ENCODE data around the gene HBEGF. TPM values are rescaled to one million over a fixed set of nuclear protein-coding genes. Genes with fewer than 3 reads are reported as not detected.

The HBEGF gene
- total RNA-seq, 2 donors from 2014 or later: 1.4 to 2.1 TPM

- Histone ChIP-seq H3K36me3 (ENCODE audit: control insufficient read depth, insufficient read depth, low read length) (no peaks in the 10 kb centered on the region), H3K9me3 (ENCODE audit: control insufficient read depth, low read length) (no peaks in the 10 kb centered on the region), H3K4me3 (ENCODE audit: low read length) (no peak overlapping the region), H3K4me1 (ENCODE audit: control insufficient read depth, insufficient read depth, low read length) (peaks cover 6% of the 10 kb centered on the region), H3K27me3 (ENCODE audit: control insufficient read depth, insufficient read depth, low read length, poor library complexity, severe bottlenecking) (no peaks in the 10 kb centered on the region), H3K27ac (ENCODE audit: low read depth, low read length) (no peak overlapping the region), H3K9ac (ENCODE audit: extremely low read depth, low read length, poor library complexity, severe bottlenecking) (no peak overlapping the region)
- no peaks in the 10 kb centered on the region for H3K36me3 Mint-ChIP-seq (ENCODE audit: low read depth)
- WGBS, 2 experiments (ENCODE audit: insufficient coverage in 1 of 2, insufficient read length in 1 of 2): 88 to 94% methylated on average over 5 to 7 of the region's 7 CpGs
- H3K27ac Mint-ChIP-seq: no peak overlapping the region
- H3K4me3 Mint-ChIP-seq: no peak overlapping the region
- H3K4me1 Mint-ChIP-seq: peaks cover 21% of the 10 kb centered on the region
- no peaks in the 10 kb centered on the region for H3K27me3 Mint-ChIP-seq (ENCODE audit: insufficient read depth)
- H3K9me3 Mint-ChIP-seq: no peaks in the 10 kb centered on the region
- no peak for DNase-seq
- TF ChIP-seq CTCF (conservative IDR thresholded peaks at IDR 0.05): no peak
Measured at GRCh38 chr5:140312791-140313189, 33.6 kb downstream of the HBEGF start.

- no peak overlapping the region for H3K9ac ChIP-seq (ENCODE audit: extremely low read depth, low read length, poor library complexity, severe bottlenecking)
Measured at GRCh38 chr5:140312067-140312790, 34.2 kb downstream of the HBEGF start.

GRCh38 chr5:140311011-140311467 is 35.4 kb downstream of the HBEGF start:
- Mint-ChIP-seq H3K9me3 (no peaks in the 10 kb centered on the region), H3K4me1 (peaks cover 18% of the 10 kb centered on the region), H3K27ac (no peak overlapping the region), H3K4me3 (no peak overlapping the region), H3K27me3 (ENCODE audit: insufficient read depth) (peaks cover 3% of the 10 kb centered on the region), H3K36me3 (ENCODE audit: low read depth) (no peaks in the 10 kb centered on the region)
- no peaks in the 10 kb centered on the region for H3K36me3 ChIP-seq (ENCODE audit: control insufficient read depth, insufficient read depth, low read length)
- no peak for TF ChIP-seq CTCF (conservative IDR thresholded peaks at IDR 0.05)
- H3K27me3 ChIP-seq (ENCODE audit: control insufficient read depth, insufficient read depth, low read length, poor library complexity, severe bottlenecking): no peaks in the 10 kb centered on the region
- DNase-seq: no peak
- 86 to 92% methylated on average over 4 to 5 of the region's 5 CpGs for WGBS, 2 experiments (ENCODE audit: insufficient coverage in 1 of 2, insufficient read length in 1 of 2)
- H3K4me1 ChIP-seq (ENCODE audit: control insufficient read depth, insufficient read depth, low read length): peaks cover 6% of the 10 kb centered on the region
- H3K9me3 ChIP-seq (ENCODE audit: control insufficient read depth, low read length): no peaks in the 10 kb centered on the region
- no peak overlapping the region for H3K9ac ChIP-seq (ENCODE audit: extremely low read depth, low read length, poor library complexity, severe bottlenecking)
- H3K4me3 ChIP-seq (ENCODE audit: low read length): peak overlapping the region; percentile 11
- no peak overlapping the region for H3K27ac ChIP-seq (ENCODE audit: low read depth, low read length)

More at GRCh38 chr5:140312067-140312790, 34.2 kb downstream of the HBEGF start:
- no peak overlapping the region for H3K4me3 Mint-ChIP-seq
- H3K4me1 ChIP-seq (ENCODE audit: control insufficient read depth, insufficient read depth, low read length): peaks cover 6% of the 10 kb centered on the region
- no peaks in the 10 kb centered on the region for H3K27me3 ChIP-seq (ENCODE audit: control insufficient read depth, insufficient read depth, low read length, poor library complexity, severe bottlenecking)
- no peaks in the 10 kb centered on the region for H3K36me3 Mint-ChIP-seq (ENCODE audit: low read depth)
- peaks cover 18% of the 10 kb centered on the region for H3K4me1 Mint-ChIP-seq
- H3K27ac ChIP-seq (ENCODE audit: low read depth, low read length): no peak overlapping the region
- 41 to 48% methylated on average over 4 of the region's 4 CpGs for WGBS, 2 experiments (ENCODE audit: insufficient coverage in 1 of 2, insufficient read length in 1 of 2)
- H3K9me3 ChIP-seq (ENCODE audit: control insufficient read depth, low read length): no peaks in the 10 kb centered on the region
- H3K36me3 ChIP-seq (ENCODE audit: control insufficient read depth, insufficient read depth, low read length): no peaks in the 10 kb centered on the region
- H3K9me3 Mint-ChIP-seq: no peaks in the 10 kb centered on the region
- H3K27me3 Mint-ChIP-seq (ENCODE audit: insufficient read depth): no peaks in the 10 kb centered on the region
- no peak for TF ChIP-seq CTCF (conservative IDR thresholded peaks at IDR 0.05)
- H3K4me3 ChIP-seq (ENCODE audit: low read length): no peak overlapping the region
- H3K27ac Mint-ChIP-seq: peak overlapping the region; percentile 58
- peak; percentile 72 for DNase-seq
